NOMO-1 treated with dmso at 0.1 percent for 144 hours (cell line): ENCODE results near the gene DNAH3.
"Not testable (repeated sequence)": the region's sequence is repeated elsewhere in the genome, so short reads cannot be mapped to it uniquely, and the experiment has no call there.

Experiments
- DNase-seq: peaks from one replicate; lab custom pipeline; 2025; ENCODE audit not compliant: unreplicated experiment; lab: John Stamatoyannopoulos, UW

The DNAH3 gene

DNA sequence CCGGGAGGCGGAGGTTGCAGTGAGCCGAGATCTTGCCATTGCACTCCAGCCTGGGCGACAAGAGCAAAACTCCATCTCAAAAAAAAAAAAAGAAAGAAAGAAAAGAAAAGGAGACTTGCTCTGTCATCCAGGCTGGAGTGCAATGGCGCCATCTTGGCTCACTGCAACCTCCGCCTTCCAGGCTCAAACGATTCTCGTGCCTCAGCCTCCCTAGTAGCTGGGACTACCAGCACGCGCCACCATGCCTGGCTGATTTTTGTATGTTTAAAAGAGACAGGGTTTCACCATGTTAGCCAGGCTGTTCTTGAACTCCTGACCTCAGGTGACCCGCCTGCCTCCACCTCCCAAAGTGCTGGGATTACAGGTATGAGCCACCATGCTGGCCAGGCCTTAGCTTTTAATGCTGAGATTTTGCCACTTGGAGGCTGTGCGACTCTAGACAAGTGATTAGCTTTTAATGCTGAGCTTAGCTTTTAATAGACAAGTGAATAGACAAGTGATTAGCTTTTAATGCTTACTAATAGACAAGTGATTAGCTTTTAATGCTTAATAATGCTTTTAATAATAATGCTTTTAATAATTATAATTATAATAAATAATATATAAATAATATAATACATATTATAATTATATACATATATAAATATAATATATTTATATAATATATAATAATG lies 17.4 kb upstream of the DNAH3 start:
- DNase-seq, result no peak

DNA sequence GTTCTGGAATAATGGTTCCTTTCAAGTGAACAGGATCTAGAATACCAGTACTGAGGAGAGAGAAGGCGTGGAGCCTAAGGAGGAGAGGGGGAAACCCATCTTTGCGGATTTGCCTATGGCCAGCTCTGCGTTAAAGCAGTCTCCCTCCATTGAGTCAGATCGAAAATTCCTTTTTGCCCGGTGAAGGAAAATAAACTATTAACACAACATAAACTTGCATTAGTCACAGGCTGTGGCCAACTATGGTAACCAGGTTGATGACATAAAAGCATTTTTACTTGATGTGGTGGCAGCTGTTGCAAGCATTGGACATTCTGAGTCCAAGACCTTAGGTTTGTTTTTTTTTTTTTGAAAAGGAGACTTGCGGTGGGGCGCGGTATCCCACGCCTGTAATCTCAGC lies 16.7 kb upstream of the DNAH3 start:
- no peak for DNase-seq

DNA sequence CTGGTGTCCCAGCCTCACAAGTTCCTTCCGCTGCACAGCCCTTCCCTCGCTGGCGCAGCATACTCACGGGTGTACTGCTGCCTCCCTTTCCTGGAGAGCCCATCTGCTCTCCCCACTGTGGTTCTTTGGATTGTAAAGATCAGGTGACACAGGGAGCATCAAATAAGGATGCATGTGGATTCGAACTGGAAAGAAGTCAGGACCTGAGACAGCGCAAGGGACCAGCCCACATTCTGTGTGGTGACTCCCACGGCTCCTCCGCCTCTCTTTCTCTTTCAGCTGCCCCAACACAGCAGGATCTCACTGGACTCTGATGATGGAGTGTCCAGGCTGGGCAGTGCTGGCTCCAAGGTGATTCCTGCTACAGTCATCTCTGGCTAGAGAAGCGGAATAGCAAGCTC lies 15.9 kb upstream of the DNAH3 start:
- DNase-seq, result no peak

DNA sequence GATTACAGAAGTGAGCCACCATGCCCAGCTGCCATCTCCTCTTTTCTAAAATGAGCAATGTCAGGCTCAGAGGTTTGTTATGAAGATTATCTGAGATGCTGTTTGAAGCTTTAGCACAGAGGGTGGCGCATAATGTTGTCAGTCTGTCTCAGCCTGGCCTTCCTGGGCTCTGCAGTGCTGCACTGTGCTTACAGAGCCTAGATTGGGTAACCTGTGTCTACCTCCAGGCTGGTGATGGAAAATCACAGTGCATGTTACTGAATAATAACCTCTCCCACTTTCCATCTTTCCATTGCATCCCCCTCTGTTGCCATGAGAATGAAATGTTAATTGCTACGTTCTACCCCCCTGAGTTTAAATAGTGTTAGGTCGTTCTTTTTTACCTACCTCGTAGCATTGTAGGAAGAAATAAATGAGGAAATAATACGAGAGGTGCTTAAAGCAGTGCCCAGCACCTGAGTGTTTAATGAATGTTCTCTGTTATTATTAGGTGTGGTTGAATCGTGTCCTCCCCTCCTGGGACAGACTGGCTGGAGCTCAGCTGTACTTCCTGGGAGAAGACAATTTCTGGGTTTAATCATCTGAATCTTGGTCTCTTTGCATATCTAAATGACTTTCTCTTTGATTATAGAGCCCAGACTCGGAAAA lies 14.0 kb upstream of the DNAH3 start:
- DNase-seq, result no peak

DNA sequence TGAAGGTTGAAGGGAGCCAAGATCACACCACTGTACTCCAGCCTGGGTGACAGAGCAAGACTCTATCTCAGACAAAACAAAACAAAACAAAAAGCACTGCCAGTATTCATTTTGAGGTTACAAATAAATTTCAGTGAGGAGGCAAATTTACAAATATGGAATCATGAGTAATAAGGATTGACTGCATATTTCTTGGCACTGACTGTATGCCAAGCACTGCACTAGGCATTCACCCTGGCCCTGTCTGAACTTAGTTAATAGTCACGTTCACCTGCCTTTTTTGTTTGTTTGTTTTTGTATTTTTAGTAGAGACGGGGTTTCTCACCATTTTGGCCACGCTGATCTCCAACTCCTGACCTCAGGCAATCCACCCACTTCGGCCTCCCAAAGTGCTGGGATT lies 12.9 kb upstream of the DNAH3 start:
- no peak for DNase-seq

DNA sequence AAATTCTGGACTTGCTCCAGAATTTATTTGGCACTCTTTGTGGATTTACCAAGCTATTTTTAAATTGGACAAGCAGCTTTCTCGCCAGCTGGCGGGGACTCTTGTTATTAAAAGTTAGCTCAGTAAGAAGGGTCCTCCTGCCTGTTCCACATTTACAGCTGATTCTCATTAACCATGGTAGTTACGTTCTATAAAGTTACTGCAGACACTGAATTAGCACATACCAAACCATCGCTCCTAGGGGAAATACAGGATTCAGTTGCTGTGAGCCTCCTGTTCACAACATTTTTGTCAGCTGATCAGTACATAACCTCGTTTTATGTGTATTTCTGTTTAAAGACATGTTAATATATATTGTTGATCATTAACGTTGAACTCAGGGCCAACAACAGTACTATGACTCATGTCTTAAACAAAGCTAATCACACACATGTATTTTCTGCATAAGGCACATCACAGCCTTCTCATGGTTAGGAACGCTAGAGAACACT lies 12.1 kb upstream of the DNAH3 start:
- DNase-seq, result no peak

DNA sequence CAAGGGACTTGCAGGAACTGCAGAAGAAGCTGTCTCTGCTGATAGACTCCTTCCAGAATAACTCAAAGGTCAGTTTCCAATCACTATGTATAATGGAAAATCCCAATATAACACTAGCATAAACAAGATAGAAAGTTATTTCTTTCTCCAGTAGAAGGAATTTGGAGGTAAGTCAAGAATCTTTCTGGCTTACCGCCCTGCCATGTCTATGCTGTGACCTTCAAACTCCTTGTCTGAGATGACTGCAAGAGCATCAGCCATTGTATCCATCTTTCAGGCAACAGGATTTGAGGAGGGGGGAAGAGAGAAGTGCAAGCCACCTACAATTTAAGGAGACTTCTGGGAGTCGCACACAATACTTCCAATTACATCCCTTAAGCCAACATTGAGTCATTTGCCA lies 10.6 kb upstream of the DNAH3 start:
- DNase-seq, result no peak

DNA sequence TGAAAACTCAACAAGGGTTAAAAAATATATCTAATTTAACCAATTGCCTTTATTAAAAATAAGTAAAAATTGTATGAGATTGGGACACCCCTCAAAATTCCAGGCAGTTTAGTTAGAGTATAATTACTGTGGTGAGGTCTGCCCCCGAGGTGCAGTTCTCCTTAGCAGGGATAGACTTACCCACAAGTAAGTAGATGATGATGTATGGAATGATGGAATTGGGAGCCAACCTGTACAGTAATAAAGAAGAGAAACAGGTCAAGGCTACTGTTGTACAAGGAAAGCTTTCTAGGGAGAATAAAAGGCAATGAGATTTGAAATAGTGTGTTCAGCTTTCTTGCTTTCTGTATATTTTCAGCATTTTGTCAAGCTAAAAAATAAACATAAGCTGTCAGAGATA lies 9.6 kb upstream of the DNAH3 start:
- no peak for DNase-seq

DNA sequence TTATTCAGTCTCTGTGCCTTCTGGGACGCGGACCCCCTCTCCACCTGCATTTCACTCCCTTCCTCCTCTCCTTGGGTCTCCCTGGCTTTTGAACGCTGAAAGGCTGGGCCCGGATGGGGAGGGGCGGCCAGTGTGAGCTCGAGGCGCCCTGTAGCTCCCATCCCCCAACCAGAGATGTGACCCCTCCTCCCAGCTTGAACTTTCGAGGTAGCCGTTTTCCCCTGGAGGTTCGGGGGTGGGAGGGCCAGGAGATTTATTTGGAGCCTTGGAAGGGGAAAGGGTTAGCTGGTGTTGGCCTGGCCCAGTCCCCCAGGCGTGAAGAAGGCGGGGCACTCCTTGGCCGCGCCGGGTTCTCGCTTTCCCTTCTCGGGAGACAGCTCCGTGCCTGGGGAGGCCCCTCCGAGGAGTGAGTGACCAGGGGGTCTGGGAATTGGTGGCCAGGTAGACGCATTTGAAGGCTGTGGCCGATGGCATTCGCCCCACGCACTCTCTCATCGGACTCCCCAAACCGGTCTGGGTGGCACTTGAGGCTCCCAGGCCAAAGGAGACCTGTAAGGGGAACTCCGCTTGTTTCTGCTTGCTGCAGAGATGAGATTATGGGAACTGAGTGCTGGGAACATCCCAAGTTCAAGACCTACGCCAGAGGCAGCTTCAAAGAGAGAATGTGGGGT lies 8.8 kb upstream of the DNAH3 start:
- no peak for DNase-seq

DNA sequence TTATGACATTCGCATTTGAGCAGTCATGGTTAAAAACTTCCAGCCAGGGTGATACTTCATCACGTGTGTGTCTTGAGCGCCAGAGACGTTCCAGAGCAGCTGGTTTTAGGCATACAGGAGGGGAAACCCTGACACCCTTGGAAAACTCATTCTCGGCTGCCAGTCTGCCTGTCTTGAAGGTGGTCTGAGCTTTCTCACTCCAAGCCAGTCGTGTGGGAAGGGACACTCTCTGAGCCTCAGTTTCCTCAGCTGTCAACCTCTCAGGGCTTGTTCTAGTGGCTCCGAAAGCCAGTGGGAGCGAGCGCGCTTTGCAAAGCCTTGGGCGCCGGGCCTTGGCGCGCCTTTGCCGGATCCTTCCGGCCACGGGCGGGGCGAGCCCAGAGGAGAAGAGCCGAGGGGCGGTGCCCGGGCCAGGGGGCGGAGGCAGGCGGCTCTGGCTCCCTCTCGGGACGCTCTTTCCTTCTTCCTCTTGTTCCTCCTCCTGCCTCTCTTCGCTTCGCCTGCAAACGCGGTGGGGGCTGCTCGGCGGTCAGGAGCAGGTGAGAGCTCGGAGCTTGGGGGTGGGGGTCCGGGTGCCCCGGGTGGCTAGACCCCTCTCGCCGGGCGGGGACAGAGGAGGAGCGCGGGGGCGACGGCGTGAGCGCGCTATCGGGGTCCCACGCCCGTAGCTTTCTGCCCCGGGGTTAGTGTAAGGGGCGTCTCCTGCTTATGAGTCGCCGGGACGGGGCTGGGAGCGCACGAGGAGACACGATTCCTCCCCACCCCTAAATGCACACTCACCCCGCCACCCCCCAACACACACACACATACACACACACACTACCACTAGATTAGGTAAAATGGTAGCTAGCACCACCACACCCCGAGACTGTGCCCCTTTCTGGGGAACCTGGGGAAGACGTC lies 7.8 kb upstream of the DNAH3 start, which contains the start of gene LDAF1:
TSS of gene LDAF1 (plus strand) at position 467 of the 903 bp plus-strand sequence. CDS start 2,509 bp downstream, outside the sequence.
- DNase-seq, result peak; percentile 83

DNA sequence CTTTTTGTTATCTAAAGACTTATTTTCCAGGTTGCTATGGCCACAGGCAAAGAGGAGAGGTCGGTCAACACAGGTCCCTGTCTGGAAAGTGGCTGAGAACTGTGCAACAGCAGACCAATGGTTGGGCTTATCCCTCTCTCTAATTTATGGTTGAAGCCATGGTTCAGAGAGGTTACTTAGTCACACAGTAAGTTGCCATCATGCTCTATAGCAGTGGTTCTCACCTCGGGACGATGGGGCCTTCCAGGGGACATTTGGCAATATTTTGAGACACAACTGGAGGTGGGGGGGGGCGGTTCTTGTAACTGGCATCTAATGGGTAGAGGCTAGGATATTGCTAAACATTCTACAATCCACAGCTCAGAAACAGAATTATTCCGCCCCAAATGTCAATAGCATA lies 7.0 kb upstream of the DNAH3 start:
- no peak for DNase-seq

DNA sequence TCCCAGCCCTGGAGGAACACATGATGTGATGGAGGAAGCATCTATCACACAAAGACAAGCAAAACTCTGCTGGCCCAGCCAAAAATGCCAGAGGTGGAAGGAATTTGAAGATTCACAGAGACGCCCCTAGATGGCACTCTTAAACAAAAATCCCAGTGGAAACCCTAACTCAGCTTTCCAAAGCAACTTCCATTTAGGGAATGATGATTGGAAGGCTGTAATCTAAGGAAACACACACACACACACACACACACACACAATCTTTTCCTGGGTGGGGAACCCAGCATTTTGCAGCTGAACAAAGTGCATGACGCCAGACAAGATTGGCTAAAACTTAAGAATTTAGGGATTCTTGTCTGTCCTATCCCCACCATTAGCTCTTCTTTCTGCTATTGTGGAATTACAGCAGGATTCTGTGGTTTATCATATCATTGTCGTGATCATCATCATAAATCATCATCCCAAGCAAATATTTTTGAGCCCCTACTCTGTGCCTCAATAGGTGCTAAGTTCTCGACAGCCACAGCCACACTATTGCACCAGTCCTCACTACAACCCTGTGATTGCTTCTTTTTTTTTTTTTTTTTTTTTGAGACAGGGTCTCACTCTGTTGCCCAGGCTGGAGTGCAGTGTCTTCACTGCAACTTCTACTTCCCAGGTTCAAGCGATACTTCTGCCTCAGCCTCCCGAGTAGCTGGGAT lies 6.3 kb upstream of the DNAH3 start:
- no peak for DNase-seq

DNA sequence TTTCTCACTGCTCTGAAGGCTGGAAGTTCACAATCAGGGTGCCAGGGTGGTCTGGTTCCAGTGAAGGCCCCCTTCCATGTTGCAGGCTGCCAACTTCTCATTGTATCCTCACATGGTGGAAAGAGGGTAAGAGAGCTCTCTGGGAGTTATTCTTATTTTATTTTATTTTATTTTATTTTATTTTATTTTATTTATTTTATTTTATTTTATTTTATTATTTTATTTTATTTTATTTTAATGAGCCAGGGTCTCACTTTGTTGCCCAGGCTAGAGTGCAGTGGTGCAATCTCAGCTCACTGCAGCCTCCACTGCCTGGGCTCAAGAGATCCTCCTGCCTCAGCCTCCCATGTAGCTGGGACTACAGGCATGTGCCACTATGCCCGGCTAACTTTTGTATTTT lies 5.4 kb upstream of the DNAH3 start:
- not testable (repeated sequence) for DNase-seq

DNA sequence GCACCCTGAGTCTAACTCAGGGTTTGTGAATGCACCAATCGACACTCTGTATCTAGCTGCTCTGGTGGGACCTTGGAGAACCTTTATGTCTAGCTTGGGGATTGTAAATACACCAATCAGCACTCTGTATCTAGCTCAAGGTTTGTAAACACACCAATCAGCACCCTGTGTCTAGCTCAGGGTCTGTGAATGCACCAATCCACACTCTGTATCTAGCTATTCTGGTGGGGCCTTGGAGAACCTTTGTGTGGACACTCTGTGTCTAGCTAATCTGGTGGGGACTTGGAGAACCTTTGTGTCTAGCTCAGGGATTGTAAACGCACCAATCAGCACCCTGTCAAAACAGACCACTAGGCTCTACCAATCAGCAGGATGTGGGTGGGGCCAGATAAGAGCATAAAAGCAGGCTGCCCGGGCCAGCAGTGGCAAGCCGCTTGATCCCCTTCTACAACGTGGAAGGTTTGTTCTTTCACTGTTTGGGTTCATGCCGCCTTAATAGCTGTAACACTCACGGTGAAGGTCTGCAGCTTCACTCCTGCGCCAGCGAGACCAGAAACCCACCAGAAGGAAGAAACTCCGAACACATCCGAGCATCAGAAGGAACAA lies 2.6 kb upstream of the DNAH3 start:
- DNase-seq, result not testable (repeated sequence)

DNA sequence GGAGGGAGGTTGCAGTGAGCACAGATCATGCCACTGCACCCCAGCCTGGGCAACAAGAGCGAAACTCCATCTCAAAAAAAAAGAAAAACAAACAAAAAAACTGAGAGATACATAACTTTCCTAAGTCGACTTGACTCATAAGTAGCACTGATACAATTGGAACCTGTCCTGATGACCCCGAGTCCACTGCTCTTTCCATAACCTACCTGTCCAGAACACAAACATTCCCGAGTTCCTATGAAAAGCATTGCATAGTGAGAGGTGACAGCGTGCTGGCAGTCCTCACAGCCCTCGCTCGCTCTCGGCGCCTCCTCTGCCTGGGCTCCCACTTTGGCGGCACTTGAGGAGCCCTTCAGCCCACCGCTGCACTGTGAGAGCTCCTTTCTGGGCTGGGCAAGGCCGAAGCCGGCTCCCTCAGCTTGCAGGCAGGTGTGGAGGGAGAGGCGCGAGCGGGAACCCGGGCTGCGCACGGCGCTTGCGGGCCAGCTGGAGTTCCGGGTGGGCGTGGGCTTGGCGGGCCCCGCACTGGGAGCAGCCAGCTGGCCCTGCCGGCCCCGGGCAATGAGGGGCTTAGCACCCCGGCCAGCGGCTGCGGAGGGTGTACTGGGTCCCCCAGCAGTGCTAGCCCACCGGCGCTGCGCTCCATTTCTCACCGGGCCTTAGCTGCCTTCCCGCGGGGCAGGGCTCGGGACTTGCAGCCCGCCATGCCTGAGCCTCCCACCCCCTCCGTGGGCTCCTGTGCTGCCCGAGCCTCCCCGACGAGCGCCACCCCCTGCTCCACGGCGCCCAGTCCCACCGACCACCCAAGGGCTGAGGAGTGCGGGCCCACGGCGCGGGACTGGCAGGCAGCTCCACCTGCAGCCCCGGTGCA lies 1.7 kb upstream of the DNAH3 start:
- DNase-seq, result not testable (repeated sequence)

DNA sequence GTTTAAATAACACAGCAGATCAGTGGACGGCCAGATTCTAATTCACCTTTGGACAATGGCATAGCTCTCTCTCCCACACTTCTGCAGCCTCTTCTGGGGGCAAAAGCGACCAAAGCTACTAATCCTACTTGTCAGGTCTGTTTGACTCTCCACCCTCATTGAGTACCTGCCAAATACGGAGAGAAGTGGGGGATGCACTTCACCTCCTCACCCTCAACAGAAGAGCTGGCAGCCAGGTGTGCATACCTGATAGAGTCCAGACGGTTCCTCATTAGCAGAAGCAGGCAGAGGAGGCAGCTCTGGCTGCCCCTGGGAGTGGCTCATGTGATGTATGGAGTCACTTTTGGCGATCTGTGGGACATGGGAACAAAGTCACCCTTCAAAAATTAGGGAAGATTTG lies 4.9 kb downstream of the DNAH3 start:
- no peak for DNase-seq

DNA sequence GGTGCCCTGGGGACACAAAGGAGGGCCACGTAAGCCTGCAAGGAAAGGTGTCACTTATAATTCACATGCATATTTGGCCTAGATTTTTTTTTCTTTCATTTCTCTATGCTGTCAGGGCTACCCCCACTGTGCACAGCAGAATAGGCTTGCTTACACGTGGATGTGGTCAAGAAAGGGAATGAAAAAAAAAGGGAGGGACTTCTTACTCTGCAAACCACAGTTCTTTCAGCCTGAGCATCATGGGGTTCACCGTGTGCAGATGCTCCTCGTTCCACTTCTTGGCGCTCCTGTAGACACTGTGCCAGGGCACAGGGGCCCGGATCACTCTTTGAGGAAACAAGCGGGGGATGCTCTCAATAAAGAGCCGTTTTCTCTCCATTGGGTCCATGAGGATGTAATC lies 16.6 kb downstream of the DNAH3 start:
- no peak for DNase-seq

DNA sequence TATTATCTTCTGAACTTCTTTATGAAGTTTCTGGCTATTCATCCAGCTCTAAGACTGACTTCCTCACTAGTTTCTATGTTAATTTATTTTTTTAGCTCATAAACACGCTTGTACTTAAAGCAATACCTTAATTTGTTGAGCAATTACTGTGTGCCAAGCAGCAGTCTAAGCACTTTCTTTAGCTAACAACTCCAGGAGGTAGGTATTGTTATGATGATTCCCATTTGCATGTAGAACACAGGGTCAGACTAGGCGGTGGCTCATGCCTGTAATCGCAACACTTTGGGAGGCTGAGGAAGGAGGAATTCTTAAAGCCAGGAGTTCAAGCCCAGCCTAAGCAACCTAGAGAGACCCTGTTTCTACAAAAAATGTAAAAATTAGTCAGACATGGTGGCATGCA lies 19.8 kb downstream of the DNAH3 start:
- DNase-seq, result no peak

DNA sequence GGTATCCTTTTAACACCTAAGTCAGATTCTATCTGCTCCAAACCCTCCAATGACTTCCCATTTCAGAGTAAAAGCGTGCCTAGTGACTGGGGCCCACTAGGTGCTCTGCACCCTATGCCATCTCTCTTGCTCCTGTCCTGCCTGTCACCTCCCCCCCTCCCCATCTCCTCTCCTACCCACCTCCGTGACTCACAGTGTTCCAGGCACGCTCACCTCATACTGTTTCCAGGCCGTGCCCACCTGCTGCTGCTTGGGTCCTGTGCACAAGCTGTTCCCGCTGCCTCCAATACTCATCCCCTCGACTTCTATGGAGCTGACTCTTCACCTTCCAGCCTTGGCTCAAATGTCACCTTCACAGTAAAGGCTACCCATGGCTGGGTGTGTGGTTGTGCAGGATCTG lies 21.7 kb downstream of the DNAH3 start:
- no peak for DNase-seq
